ENCODE data around the gene LANCL1.

LANCL1 gene

DNA sequence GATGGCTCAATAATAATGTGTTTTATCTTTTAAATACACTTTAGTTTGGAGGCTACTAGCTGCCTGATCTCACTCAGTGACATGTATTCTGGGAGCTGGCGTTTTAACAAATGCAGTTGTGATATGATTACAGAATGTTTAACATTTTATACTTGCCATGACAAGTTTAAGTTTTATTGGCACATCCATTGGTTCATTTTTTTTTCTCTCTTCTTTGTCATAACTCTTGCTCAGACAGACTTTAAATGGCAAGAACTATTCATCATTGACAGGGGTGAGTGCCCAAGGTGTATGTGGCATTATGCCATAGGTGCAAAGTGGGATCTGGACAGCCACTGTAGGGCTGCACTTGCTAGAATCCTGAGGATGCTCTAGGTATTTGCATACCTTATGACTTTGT lies 89.5 kb downstream of the LANCL1 start:
- no peak for DNase-seq

Data from activated naive CD4-positive, alpha-beta T cell treated with Interleukin-2 at 50 U/mL for 16 hours (primary cell).